HG02885 (cell line): ENCODE data around the gene RNF208.

Experiments used
- ATAC-seq: cut with Tn5 transposase; IDR thresholded peaks from one replicate; pipeline ENCODE4 v1.9.1; 2021; ENCODE audit warnings: mild to moderate bottlenecking; ENCODE audit not compliant: unreplicated experiment, poor library complexity

Gene RNF208

DNA sequence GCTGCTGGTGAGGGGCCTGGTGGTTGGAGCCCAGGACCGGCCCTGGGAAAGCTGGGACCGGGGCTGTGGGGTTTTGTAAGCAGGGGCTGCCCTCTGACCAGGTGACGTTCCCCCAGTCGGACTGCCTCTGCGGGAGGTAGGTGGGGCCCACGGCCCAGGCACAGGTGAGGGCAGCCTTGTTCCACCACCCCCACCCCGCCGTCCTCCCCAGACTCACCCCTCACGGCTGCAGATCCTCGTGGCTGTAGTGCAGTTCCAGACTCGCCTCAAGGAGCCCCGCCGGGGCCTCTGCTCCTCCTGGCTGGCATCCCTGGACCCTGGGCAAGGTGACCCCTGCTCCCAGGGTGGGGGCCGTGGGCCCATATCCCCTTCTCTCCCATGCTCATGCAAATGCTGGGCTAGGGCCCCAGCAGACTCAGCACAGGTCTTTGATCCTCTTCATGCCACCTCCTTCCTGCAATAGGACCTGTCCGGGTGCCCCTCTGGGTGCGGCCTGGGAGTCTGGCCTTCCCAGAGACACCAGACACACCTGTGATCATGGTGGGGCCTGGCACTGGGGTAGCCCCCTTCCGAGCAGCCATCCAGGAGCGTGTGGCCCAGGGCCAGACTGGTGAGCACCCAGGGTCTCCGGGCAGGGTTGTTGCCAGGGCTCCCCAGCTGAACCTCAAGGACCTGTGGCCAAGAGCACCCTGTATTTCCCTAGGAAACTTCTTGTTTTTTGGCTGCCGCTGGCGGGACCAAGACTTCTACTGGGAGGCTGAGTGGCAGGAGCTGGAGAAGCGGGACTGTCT lies 6.6 kb downstream of the RNF208 start:
- no peak for ATAC-seq

DNA sequence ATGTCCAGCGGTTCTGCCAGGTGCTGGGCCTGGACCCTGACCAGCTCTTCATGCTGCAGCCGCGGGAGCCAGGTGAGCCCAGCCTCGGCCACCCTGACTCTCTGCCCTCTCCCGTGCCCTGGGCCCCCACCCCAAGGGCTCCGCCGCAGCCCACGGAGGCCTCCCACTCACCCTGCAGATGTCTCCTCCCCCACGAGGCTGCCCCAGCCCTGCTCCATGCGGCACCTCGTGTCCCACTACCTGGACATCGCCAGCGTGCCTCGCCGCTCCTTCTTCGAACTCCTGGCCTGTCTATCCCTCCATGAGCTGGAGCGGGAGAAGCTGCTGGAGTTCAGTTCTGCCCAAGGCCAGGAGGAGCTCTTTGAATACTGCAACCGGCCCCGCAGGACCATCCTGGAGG lies 7.4 kb downstream of the RNF208 start:
- ATAC-seq: no peak

DNA sequence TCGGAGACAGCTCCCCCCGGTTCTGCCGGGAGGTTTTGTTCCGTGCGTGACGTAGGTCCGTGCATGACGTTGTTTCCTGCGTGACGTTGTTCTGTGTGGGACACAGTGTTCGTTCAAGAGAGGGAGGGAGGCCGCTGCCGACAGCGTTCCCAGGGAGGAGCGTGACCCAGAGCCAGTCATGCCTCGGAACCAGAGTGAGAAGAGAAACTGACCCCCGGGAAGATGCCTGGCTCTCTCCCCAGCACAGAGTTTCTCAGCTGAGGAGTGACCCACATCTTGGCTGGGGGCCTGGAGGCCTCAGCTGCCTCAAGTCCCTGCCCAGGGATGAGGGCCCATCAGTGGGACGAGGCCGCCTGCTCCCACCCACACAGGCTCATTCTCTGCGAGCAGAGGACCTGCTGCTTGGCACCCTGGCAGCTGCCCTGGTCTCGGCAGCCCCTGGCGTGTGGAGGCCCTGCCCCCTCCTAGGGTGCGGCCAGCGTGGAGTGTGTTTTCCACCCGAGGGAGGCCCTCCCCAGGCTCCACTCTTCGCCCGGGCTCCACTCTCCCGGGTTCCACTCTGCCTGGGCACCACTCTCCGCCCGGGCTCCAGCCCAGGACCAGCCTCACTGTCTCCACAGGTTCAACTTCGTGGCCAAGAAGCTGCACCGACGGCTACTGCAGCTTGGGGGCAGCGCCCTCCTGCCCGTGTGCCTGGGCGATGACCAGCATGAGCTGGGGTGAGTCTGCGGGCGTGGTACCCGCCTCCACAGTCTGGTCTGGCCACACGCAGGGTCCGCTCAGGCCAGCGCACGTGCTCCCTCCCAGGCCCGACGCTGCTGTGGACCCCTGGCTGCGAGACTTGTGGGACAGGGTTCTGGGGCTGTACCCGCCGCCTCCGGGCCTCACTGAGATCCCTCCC lies 8.6 kb downstream of the RNF208 start:
- ATAC-seq: no peak

DNA sequence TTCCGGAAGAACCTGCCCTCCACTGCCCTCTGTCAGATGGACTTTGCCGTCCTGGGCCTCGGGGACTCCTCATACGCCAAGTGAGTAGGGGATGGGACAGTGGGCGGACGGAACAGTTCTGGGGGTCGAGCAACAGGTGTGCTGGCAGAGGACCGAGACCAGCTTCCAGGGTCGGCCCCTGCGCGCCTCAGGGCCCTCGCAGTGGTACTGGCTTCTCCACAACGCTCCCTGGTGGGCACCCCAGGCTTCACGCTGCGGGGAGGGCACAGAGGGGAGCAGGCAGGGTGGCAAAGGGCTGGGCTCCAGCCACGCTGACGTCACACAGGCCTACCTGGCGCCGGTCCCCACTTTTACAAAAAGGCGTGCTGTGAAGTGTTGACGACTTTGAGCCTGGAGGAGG lies 9.5 kb downstream of the RNF208 start:
- no peak for ATAC-seq

DNA sequence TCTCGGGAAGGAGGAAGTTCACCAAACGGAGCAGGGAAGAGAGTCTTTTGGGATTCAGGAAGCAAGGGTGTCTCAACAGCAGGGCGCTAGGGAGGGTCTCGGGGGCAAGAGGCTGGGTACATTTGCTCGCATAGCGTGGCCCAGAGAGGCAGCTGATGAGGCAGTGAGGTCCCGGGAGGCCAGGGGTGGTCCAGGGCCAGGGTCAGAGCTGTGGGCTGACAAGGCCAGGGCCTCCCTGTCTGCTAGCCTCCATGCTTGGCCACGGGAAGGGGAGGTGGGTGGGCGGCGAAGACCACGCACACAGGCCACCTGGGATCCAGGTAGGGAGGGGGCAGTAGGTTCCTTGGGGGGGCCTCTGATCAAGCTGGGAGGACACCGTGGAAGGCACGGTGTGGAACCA lies 10.5 kb downstream of the RNF208 start:
- ATAC-seq: no peak

DNA sequence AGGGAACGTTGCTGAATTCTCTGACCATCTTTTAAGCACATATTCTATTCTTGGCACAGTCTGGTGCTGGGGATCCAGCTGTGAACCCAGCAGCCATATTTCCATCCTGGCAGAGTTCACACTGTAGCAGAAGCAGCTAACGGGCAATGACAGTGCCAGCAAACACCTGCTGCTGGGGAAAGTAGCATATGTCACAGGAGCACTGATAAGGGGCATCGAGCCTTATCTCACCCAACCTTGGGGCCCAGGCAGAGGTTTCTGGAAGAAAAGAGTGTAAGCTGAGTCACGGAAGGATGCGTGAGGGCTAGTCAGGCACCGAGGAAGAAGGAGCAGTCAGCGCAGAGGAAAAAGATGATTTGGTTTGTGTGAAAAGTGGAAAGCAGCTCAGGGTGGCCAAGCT lies 15.4 kb downstream of the RNF208 start:
- ATAC-seq: no peak

DNA sequence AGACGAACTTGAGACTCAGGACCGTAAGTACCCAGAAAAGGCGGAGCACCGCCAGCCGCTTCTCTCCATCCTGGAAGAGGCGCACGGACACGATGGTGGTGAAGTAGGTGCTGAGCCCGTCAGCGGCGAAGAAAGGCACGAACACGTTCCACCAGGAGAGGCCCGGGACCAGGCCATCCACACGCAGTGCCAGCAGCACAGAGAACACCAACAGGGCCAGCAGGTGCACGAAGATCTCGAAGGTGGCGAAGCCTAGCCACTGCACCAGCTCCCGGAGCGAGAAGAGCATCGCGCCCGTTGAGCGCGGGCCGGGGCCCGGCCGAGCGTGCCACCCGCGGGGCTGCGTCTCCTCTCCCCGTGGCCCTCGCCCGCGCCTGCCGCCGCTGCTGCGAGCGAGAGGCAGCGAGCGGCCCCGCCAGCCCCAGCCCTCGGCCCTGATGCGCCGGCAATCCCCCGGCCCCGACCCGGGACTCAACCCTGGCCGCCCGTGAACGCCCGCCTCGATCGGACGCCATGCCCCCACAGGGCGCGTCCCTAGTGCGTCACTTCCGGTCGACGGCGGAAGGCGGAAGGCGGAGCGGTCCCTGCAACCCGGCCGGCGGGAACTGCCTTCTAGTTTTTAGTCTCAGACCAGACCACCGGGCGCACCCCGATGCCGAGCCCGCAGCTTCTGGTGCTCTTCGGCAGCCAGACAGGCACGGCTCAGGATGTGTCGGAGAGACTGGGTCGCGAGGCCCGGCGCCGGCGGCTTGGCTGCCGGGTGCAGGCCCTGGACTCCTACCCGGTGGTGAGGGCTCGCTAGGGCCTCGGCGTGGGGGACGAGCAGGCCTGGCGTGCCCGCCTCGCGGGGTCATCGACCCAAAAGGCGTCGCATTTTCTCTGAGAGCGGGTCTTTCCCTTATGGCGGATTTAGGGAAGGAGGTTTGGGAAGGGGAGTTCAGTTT lies 16.6 kb downstream of the RNF208 start, which contains the start of the genes NDOR1 and TMEM203:
TSS of gene NDOR1 (plus strand) at position 575 of the 944 bp plus-strand sequence. CDS start at position 653, 78 bp downstream.
TSS of gene TMEM203 (minus strand) at position 523 of the 944 bp plus-strand sequence. CDS start at position 289, 234 bp downstream.
- peak; percentile 57 for ATAC-seq

DNA sequence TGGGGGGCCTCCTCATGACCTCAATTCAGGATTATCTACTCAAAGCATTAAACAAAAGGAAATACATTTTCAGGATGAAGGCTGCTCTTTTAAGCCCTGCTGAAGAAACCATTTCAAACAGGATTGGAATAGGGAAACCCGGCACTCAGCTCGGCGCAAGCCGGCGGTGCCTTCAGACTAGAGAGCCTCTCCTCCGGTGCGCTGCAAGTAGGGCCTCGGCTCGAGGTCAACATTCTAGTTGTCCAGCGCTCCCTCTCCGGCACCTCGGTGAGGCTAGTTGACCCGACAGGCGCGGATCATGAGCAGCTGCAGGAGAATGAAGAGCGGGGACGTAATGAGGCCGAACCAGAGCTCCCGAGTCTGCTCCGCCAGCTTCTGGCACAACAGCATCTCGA lies 17.3 kb downstream of the RNF208 start:
- no peak for ATAC-seq

DNA sequence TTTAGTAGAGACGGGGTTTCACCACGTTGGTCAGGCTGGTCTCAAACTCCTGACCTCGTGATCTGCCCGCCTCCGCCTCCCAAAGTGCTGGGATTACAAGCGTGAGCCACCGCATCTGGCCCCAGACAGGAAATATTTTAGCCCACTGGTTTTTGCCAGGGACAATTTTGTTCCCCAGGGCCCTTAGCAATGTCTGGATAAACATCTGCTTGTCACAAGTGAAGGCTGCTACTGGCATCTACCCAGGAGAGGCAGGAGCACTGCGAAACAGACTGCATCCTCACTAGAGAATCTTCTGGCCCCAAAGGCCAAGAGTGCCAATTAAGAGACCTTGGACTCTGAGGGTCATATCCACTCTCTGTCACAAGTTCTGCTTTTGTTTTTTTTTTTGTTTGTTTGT lies 19.1 kb downstream of the RNF208 start:
- ATAC-seq: no peak

DNA sequence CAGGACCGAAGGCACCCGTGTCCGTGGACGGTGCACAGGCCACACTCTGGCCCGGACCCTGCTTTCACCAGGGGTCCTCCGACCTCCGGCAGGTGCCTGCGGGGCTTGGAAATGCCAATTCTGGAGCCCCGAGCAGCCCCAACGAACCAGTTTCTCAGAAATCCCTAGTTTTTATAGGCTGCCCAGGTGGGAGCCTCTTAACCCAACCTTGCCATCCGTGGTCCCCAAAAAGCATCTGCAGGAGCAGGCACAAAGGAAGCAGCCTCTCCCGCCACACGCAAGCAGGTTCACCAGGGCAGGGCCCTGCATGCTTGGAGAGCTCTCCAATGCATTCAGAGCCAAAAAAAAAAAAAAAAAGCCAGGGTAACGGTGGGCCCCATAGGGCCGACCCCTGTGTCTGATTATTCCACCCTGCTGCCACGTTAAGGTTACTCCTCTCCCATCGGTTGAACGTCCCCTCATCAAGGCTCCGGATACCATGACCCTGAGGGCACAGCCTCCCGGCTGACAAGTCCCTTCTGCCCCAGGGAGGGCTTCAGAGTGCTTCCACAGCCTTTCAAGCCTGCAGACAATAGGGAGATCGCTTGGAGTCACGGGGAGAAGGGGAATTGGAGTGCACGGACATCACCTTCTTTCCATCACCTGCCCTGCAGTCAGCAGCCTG lies 20.7 kb downstream of the RNF208 start:
- no peak for ATAC-seq

DNA sequence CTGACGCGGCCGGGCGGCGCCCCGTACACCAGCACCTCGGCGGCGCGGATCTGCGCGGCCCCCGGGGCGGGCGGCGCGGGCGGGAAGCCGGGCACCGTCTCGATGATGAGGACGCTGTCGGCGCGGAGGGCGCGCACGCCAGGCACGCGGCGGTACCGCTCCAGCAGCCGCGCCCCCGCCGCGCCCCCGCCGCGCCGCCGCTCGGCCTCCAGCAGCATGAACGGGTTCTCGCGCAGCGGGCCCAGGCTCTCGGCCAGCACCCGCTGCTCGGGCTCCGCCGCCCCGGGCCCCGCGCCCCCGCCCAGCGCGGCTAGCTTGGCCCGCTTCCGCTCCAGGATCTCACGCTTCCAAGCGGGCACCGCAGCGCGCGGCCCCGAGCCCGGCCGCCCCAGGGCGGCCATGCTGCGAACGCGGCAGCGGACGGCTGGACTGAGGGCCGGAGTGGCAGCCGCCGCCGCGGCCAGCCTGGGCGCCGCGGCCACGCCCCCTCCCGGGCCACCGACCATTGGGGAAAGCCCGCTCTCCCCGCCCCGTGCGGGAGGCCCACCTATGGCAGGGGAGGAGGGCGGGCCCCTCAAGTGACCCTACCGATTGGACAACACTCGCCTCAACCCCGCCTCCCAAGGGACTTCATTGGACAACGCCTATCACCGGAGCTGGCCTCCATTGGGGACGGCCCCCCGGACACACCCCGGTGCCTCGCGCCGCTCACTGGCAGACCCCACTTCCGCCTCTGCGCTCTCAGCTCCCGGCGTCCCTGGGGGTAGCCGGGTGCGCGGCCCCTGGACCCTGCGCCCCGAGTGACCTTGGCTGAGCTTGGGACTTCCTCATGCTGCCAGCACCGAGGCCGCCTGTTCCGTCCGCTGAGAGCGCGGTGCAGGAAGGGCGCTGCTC lies 21.5 kb downstream of the RNF208 start, which contains the start of gene TPRN:
TSS of gene TPRN (minus strand) at position 431 of the 894 bp plus-strand sequence. CDS start at position 401, 30 bp downstream.
- peak; percentile 84 for ATAC-seq

DNA sequence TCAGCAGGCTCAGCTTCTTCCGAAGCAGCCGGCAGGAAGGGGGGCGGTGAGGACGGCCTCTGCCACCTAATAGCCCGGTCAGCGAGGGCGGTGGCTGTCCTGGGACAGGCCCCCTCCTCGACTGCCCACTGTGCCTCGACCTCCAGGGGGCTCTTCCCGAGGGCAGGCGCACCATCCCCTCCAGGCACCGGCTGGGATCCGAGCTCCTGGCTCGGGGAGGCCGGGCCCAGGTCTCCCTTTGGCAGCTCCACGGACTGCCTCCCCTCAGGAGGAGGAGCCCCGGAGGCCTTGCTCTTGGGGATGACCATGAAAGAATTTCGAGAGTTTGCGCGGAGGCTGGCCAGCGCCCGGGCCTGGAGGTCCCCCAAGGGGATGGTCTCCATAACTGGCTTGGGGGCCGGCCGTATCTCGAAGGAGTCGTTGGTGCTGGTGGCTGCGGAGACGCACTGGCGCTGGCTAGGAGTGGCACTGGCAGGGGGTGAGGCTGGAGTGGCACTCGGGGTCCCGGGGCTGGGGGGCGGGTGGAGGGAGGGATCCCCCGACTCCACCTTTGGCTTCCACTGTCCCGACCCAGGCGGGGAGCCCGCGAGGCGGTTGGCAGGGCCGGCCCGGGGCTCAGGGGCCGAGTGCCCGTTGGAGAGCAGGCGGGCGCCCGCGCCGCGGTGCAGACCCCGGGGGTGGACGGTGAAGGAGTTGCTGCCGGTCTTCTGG lies 22.5 kb downstream of the RNF208 start:
- no peak for ATAC-seq

DNA sequence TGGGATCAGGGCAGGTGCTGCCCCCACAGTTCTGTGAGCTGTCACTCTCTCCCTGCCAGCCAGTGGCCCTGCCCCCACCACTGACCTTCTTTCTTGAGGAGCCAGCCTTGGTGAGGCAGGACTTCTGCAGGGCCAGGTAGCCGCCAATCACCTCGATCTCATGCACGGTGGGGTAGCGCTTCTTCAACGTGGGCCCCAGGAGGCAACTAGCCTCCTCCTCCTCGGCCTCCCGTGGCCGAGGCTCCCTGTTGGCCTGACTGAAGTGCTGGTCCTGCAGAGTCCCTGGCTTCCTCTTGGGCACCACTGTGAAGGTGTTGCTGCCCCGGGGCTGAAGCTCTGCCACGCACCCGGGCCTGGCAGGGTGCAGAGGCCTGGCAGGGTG lies 23.1 kb downstream of the RNF208 start:
- no peak for ATAC-seq

DNA sequence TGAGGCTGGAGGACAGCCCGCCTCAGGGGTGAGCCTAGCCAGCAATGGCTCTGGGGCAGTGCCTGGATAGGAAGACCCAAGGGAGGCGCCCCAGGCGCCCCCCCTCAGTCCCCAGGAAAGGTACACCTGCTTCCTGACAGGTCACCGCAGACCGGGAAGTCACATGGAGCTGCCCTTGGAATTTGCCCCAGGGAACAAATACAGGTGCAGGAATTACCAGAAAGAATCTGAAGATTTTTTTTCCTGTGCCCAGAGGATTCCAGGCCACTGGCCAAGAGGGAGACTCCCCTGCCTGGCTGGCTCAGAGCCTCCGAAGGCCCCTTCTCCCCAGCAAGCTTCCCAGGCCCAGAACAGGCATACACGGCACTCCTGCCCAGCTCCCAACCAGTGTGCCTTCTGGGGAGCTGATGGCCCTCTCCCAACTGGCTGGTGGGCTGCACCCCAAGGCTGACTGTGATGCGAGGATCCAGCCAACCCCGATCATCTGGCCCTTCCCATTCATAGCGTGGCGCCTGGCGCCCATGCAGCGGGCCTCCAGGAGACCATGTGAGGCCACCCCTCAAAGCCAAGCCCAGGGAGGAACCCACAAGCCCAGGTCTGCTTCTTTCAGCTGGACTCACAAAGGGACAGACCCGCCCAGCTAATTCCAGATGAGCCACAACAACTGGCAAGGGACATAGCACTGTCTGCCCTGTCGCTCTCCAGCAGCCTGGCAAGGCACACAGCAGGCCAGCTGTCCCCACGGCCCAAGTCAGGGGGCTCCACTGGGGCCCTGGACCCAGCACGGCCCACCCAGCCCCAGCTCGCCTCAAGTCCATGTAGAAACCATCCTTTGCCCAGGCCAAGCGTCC lies 23.8 kb downstream of the RNF208 start:
- no peak for ATAC-seq

DNA sequence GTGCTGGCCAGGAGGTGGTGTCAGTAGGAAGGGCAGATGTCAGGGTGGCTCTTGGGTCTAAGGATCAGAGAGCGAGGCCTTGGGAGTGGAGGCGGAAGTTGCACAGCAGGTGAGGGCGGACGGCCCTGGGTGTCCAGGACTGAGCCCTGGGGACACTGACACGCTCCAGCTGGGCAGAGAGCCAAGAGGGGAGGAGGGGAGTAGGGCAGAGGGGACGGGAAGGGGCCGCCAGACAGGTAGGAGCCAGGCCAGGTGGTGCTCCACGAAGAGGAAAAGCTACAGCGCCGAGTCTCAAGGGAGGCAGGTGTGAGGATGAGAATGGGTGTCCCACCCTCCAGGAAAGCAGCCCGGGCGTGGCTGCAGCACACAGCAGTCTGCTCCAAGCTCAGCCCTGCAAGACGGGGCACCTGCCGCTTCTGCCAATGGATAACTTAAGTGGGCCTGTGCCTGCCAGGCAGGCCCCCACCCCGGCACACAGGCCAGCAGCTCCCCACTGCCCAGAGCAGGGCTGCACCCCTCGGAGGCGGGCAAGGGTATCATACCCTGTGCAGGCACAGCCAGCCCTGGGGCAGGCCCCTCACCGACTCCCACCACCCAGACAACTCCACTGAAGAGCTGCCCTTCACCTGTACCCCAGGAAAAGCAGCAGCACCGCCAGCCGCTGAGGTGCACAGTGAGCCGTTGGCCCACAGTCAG lies 26.4 kb downstream of the RNF208 start:
- ATAC-seq: no peak

DNA sequence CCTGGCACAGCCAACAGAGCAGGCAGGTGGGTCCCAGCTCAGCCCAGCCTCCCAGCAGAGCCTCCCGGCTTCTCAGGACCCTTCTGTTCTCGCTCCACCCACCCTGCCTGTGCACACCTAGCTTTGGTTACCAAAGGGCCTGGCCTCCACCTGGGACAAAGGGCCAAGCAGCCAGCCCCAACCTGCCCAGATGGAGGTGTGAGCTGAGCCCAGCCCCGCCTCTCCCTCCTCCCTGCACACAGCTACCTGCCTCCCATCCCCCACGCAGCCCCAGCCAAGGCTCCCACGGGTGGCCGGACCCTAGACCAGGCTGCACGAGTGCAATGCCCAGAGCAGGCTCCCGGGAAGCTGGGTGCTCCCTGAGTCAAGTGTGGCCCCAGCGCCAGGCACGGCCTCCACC lies 27.1 kb downstream of the RNF208 start:
- no peak for ATAC-seq
